GM06990 (cell line): ENCODE results near the gene PRKN.

Experiments used
- DNase-seq: peaks from one replicate; pipeline ENCODE4 v3.0.0-alpha.2; 2011; ENCODE audit not compliant: insufficient read length; ENCODE audit errors: extremely low read depth
- H3K27me3 ChIP-seq: replicated peaks from 2 replicates; pipeline ENCODE4 v1.6.0; 2011; ENCODE audit warnings: low read length; ENCODE audit not compliant: control insufficient read depth, insufficient read depth
- H3K36me3 ChIP-seq: 2 replicates; pipeline ENCODE4 v1.5.1; 2011; ENCODE audit warnings: low read length; ENCODE audit not compliant: control insufficient read depth, insufficient read depth
- H3K4me3 ChIP-seq: replicated peaks from 2 replicates; pipeline ENCODE4 v1.5.1; 2011; ENCODE audit warnings: low read depth, mild to moderate bottlenecking, control low read depth, low read length
- TF ChIP-seq, protein P1 (sequence below): IDR thresholded peaks from 2 replicates; pipeline ENCODE4 v1.5.1; 2011; ENCODE audit warnings: low read length, control low read depth, mild to moderate bottlenecking, inconsistent platforms; ENCODE audit not compliant: insufficient read depth, poor library complexity, severe bottlenecking

Gene PRKN

DNA sequence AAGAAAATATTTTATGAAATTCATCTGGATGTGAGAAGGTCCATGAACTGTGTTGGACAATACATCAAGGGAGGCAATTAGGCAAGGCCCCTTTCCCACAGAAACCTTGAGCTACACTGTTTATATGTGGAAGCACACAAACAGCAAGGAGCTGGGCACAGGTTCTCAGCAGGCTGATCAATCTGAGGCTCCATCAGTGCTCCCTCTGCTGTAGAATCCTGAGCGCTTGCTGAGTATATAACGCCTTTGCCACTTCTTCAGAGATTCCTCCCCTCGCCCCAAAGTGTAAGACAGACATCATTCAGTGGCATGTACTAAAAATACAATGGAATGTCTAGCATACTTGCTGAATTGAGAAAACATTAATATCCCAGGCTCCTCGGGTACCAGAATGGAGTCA is 146.9 kb downstream of the PRKN start:
- TF ChIP-seq, protein P1, sequence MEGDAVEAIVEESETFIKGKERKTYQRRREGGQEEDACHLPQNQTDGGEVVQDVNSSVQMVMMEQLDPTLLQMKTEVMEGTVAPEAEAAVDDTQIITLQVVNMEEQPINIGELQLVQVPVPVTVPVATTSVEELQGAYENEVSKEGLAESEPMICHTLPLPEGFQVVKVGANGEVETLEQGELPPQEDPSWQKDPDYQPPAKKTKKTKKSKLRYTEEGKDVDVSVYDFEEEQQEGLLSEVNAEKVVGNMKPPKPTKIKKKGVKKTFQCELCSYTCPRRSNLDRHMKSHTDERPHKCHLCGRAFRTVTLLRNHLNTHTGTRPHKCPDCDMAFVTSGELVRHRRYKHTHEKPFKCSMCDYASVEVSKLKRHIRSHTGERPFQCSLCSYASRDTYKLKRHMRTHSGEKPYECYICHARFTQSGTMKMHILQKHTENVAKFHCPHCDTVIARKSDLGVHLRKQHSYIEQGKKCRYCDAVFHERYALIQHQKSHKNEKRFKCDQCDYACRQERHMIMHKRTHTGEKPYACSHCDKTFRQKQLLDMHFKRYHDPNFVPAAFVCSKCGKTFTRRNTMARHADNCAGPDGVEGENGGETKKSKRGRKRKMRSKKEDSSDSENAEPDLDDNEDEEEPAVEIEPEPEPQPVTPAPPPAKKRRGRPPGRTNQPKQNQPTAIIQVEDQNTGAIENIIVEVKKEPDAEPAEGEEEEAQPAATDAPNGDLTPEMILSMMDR = no peak
- DNase-seq = no peak
- Histone ChIP-seq H3K4me3 (no peak overlapping the region), H3K36me3 (no peaks in the 10 kb centered on the region), H3K27me3 (no peaks in the 10 kb centered on the region)

DNA sequence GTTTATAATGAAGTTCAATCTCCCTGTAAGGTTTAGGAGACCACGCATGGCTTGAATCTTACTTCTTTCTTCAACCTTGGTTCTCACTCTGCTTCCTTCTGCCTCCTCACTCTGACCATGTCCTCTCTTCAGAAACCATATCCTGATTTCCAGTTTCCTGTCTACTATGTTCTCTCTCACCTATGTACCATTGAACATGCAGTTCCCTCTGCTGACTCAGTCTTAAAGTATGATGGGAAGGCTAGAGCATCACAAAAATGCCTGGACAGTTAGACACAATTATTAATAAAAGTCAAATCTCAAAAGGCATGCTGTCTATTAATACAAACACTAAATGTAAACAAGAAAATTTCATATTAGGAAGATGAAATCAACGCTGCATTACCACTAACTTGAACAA is 151.6 kb downstream of the PRKN start:
- Histone ChIP-seq H3K4me3 (no peak overlapping the region), H3K36me3 (no peaks in the 10 kb centered on the region), H3K27me3 (no peaks in the 10 kb centered on the region)
- TF ChIP-seq, protein P1 = no peak
- DNase-seq = no peak

DNA sequence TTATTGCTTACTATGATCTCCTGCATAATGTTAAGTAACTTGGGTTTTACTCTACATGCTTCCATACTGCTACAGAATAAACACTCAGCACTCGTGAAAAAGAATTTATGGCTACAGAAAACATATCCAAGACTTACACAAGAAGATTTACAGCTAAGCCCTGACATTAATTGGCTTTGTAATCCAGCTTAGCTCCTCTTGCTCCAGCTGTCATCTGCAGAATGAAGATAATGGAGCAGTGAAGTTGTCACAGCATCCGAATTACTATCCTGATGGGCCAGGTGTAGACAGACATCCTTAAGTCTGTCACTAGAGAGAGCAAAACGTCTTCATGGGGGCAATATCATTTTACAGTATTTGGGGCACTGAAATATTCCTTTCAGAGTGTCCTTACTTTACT is 155.3 kb downstream of the PRKN start:
- TF ChIP-seq, protein P1 = no peak
- H3K27me3 ChIP-seq = no peaks in the 10 kb centered on the region

DNA sequence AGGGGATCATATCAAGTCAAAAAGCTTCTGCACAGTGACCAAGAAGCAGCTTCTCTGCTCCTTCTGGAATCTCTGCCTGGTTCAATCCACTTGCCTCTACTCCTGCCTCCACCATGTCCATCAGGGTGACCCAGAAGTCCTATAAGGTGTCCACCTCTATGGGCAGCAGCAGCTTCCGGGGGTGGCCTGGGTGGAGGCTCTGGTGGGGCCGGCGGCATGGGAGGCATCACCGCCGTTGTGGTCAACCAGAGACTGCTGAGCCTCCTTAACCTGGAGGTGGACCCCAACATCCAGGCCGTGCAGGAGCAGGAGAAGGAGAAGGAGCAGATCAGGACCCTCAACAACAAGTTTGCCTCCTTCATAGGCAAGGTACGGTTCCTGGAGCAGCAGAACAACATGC is 159.3 kb downstream of the PRKN start:
- no peak for DNase-seq
- no peaks in the 10 kb centered on the region for H3K27me3 ChIP-seq
- no peaks in the 10 kb centered on the region for H3K36me3 ChIP-seq
- H3K4me3 ChIP-seq = no peak overlapping the region
- TF ChIP-seq, protein P1 = no peak

More for the DNA sequence above, 155.3 kb downstream of the PRKN start:
- H3K36me3 ChIP-seq = no peaks in the 10 kb centered on the region
- no peak overlapping the region for H3K4me3 ChIP-seq
- no peak for DNase-seq

DNA sequence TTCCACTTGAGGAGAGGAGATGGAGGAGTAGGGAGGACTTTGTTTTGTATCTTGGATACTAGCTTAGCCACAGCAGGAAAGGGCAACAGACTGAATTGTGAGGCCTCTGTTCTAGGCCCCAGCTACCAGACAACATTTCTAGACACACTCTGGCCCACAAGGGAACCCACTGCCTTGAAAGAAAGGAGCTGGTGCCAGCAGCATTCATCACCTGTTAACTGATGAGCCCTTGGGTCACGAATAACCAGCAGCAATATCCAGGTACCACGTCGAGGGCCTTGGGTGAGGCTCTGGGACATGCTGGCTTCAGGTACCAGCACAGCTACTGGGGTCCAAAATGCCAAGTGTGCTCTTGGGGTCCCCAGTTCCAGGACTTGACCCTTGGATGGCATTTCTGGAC is 165.5 kb downstream of the PRKN start:
- H3K27me3 ChIP-seq = no peaks in the 10 kb centered on the region
- H3K36me3 ChIP-seq = no peaks in the 10 kb centered on the region
- no peak overlapping the region for H3K4me3 ChIP-seq
- no peak for DNase-seq
- TF ChIP-seq, protein P1 = no peak

DNA sequence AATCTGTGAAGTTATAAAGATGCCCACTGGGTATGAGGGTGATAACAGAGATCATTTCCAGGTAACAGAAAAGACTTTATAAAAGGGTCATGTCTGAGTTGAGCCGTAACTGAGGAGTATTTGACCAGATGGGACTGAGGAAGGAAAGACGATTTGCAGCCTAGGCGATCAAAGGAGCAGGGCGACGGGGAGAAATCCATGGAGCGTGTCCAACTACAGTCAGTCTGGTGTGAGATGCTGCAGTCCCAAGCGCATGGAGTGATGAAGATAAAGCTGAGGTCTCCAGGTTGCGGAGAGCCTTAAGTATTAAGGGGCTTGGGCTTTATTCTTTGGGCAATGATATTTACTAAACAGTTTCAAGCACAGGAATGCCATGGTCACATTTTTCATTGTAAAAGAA is 166.7 kb downstream of the PRKN start:
- H3K4me3 ChIP-seq = no peak overlapping the region
- H3K27me3 ChIP-seq = no peaks in the 10 kb centered on the region
- TF ChIP-seq, protein P1 = no peak
- H3K36me3 ChIP-seq = no peaks in the 10 kb centered on the region
- no peak for DNase-seq
